Measurements from ENCODE around the gene HP.
"Not testable (repeated sequence)": the region's sequence is repeated elsewhere in the genome, so short reads cannot be mapped to it uniquely, and the experiment has no call there.

The HP gene

GRCh38 chr16:72054254-72054847 is at the start of gene HP:
Gene HP, plus strand, starts transcription at chr16:72054505. Its CDS starts 148 bp downstream, at chr16:72054653.
- not testable (repeated sequence) for DNase-seq (ENCODE audit: low read depth in 2 of 2)

DNA sequence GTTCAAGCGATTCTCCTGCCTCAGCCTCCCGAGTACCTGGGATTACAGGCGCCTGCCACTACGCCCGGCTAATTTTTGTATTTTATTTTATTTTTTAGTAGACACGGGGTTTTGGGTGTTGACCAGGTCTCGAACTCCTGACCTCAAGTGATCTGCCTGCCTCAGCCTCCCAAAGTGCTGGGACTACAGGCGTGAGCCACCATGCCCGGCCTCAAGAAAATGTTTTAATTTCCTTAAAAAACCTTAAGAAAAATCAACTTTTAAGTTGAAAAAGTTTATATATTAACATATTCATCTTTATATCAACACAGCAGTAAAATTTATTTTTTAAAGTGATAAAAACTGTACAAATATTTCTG is 46.3 kb upstream of the HP start:
- DNase-seq (ENCODE audit: low read depth in 2 of 2) = not testable (repeated sequence)

DNA sequence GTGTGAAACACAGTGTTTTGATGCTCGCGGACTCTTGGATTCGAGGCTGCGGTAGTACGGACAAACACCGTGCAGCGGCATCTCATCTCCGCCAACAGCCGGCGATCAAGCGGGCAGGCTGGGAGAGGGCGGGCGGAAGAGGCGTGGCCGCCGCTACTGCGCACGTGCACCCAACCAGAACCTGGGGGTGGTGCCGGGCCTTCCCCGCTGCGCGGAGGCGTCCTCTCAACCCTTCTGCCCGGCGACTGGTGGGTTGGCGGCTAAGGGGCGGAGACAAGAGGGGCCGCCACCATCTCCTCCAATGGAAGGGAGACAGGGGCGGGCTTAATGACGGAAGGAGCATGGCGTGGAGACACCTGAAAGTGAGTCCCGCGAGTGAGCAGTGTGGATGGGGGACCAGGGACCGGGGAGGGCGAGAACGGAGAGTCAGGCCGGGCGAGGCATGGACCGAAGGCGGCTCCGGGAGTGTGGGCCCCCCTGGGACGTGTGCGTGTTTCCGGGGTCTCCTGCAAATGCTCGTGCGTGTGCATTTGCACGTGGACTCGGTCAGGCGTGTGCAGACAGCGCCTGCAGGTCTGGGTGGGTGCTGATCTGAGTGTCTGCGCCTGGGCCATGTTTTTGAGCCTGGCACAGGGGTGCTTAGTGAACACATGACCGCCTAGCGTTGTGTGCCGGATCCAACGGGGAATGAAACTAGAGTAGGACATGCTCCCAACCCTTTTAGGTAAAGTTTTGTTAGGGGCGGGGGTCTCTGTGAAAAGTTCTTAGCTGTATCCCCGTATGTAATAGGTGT is 45.7 kb upstream of the HP start, which contains the start of gene DHODH:
TSS of gene DHODH (plus strand) at position 321 of the 793 bp plus-strand sequence. CDS start at position 342, 21 bp downstream.
- DNase-seq (ENCODE audit: low read depth in 2 of 2) = peak; percentile 97

GRCh38 chr16:72009779-72010178 is 44.5 kb upstream of the HP start:
- DNase-seq (ENCODE audit: low read depth in 2 of 2) = no peak

GRCh38 chr16:72012607-72013006 is 41.7 kb upstream of the HP start:
- no peak for DNase-seq (ENCODE audit: low read depth in 2 of 2)

- DNase-seq (ENCODE audit: low read depth in 2 of 2) = no peak
These were observed 40.9 kb upstream of the HP start for GRCh38 chr16:72013389-72013788.

DNA sequence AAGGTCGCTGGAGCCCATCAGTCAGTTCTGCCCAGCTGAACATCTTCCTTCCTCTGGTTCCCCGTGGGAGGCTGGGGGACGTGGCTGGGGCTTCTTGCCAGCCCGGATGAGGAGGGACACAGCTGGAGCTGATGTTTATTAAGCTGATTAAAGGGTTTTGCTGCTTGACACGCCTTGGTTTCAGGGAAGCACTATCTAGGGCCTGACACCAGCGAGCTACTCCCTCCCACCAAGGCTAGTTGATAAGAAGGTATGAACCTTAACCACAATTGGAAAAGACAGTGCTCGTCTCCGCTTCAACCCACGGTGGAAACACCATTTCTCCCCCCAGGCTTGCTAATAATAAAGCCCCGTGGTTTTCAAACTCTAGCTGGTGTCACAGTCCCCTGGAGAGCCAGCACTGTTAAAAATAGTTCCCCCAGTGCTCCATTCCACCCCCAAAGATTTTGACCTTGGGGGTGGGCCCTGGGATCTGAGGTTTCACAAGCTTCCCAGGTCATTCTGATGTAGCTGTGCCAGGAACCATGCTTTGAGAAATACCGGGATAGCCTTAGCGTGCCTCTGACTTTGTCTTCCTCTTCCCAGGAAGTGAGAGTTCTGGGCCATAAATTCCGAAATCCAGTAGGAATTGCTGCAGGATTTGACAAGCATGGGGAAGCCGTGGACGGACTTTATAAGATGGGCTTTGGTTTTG is 40.3 kb upstream of the HP start:
- DNase-seq (ENCODE audit: low read depth in 2 of 2) = no peak

GRCh38 chr16:72014675-72015074 is 39.6 kb upstream of the HP start:
- DNase-seq (ENCODE audit: low read depth in 2 of 2) = no peak

DNA sequence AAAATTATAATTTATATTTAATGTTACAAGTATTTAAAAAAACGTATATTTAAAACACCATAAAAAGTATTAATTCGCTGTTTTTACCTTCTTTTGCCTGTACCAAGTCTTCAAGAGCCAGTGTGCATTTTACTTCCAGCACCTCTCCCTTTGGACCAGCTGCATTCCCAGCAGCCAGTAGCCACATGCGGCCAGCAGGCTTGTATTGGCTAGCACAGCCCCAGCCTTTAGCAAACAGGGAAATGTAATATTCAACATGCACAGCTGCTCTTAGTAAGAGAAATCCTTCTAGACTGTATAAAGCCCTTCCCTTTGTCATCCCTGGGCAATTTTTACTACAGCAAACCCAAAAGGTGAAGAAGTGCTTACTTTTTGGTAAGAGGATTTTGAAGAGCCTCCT is 39.2 kb upstream of the HP start:
- no peak for DNase-seq (ENCODE audit: low read depth in 2 of 2)

- no peak for DNase-seq (ENCODE audit: low read depth in 2 of 2)
These were observed 35.8 kb upstream of the HP start for GRCh38 chr16:72018470-72018869.

- DNase-seq (ENCODE audit: low read depth in 2 of 2) = no peak
These were observed 33.3 kb upstream of the HP start for GRCh38 chr16:72021043-72021442.

- DNase-seq (ENCODE audit: low read depth in 2 of 2) = no peak
These were observed 32.2 kb upstream of the HP start for GRCh38 chr16:72022127-72022526.

GRCh38 chr16:72023962-72024361 is 30.3 kb upstream of the HP start:
- no peak for DNase-seq (ENCODE audit: low read depth in 2 of 2)

- DNase-seq (ENCODE audit: low read depth in 2 of 2) = no peak
These were observed 29.4 kb upstream of the HP start for GRCh38 chr16:72024862-72025382.

DNA sequence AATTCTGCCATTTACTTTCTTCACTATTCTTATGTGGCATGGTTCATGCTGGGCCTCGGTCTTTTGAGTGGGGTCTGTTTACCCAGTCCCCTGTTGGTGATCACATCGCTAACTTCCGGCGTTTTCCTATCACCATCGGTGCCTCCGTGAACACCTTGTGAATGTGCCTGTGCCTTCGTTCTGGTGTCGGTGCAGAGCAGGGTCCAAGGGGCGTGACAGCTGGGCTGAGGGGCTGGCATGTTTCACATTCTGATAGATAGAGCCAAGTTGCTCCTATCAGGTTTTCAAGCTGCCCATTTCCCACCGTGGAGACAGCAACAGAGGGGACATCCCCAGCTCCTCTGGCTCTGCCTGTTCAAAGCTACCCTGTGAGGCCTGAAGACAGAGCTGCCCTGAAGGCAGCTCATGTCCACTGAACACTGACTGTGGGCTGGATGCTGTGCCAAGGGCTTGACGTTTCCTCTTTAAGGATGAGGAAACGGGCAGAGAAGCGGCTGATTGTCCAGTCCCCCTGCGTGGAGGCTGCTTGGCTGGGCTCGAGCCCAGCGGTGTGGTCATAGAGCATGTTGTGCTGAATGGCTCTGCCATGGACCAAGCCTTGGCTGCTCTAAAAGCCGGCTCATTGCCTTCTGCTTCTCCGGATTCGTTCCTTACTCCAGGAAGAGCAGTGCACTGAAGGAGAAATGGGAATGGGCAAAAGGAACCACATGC is 28.7 kb upstream of the HP start:
- DNase-seq (ENCODE audit: low read depth in 2 of 2) = no peak

DNA sequence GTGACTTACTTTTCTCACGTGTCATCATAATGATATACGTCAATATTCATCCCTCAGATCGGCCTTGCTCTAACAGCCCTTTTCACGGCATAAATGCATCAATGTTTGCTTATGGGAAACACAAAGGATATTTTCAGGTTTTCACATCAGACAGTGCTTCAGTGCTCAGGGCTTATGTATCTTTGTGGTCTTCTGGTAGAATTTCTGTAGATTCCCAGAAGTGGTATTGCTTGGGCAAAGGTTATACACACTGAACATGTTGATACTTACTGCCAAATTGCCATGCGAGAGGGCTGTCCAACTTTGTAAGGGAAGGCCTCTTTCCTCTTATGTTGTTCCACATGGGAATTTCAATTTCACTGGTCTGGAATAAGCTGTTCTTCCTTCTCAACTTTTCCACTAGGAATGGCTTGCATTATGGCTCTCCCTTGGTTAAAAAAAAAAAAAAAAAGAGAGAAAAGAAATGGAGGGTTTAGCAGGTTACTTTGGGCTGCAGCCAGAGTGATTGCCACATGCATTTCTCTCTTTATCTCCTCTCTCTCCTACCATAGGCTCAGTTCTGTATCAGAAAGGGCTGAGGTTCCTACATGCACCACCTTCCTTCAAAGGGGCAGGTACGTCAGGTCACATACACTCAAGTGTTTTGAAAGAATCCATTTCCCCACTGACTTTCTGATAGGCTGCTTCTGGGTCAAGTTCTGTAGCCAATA is 26.5 kb upstream of the HP start:
- DNase-seq (ENCODE audit: low read depth in 2 of 2) = no peak

DNA sequence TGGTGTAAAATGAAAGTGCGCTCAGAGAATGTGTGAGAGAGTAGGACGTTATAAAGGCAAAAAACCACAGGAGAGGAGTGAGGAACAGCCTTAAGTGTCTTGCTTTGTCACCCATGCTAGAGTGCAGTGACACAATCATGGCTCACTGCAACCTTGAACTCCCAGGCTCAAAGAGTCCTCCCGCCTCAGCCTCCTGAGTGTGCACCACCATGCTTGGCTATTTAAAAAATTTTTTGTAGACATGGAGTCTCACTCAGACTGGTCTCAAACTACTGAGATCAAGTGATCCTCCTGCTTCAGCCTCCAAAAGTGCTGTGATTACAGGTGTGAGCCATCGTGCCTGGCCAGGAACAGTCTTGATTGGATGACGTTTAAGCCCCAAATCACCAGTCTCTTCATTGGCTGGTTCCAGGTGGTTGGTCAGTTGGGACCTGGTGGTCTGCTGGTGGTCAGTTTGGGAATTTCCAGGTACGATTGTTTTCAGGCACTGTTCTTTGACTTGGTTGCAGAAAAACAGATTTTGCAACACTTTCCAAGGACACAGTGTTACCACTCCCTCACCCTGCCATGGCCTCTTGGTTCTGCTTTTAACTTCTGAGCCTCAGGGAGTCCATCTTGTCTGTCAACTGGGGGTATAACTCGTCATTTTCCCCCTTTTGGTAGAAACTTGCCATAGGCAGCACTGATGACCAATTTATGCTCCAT is 24.6 kb upstream of the HP start:
- no peak for DNase-seq (ENCODE audit: low read depth in 2 of 2)

DNA sequence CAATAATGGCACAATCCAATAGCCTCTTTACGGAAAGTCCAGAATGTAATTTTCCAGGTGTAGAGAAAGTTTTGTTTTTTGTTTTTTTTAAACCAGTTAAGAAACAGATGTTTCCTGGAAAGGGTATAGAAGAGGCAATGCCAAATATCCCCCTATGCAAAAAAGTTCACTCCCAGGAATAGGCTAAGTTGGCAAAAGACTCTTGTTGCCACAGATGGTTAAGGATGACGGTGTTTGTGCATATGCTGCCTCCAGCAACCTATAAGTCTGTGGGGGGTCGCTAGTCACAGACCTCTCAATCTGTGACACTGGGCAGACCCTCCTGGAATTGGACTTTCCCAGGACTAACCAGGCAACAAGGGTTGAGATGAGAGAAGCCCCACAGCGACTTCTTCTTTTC is 20.9 kb upstream of the HP start:
- no peak for DNase-seq (ENCODE audit: low read depth in 2 of 2)

GRCh38 chr16:72036098-72036497 is 18.2 kb upstream of the HP start:
- DNase-seq (ENCODE audit: low read depth in 2 of 2) = no peak

DNA sequence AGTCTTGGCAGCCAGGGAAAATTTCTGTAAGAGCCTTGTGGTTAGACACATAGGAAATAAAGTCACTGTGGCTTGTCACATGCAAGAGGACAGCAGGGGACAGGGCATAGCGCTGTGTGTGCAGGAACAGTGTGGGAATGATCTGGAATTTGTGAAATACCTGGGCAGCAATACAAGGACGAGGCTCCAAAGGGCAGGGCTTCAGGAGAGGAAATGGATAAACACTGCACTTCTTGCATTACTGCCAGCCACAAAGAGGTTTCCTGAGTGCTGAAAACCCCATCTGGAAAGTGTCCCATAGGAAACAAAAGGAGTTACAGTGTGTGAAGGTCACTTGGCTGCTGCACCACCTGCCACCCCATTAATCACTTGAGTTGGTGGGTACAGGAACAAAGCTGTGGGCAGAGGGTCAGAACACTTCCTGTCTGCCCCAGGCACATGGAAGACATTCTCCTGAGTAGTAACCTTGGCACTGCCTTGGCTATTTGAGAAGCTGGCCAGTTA is 12.1 kb upstream of the HP start:
- no peak for DNase-seq (ENCODE audit: low read depth in 2 of 2)

DNA sequence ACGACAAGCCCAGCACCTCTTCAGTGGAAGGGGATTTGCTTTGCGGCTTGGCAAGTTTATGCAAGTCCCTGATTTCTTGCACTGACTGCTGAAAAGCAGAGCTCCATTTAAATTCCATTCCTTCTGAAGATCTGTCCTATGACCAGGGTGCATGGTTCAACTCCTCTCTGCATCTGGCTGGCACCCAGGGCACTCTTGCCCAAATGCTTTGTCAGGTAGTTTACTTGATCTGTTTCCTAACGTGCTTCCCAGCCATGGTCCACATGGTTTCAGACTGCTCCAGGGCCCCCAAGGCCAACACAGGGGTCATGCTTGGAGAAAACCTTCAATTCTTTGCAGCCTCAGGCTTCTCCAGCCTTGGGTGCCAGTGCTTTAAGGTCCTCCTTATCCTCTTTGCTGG is 11.2 kb upstream of the HP start:
- no peak for DNase-seq (ENCODE audit: low read depth in 2 of 2)
